Measurements from ENCODE around the gene PPP1R16B.
"Not testable (repeated sequence)": the region's sequence is repeated elsewhere in the genome, so short reads cannot be mapped to it uniquely, and the experiment has no call there.

PPP1R16B gene

GRCh38 chr20:38805958-38806854, 709 bp downstream of the PPP1R16B start:
- peak overlapping the region; percentile 96 for H3K4me3 Mint-ChIP-seq
- peak; percentile 38 for DNase-seq (ENCODE audit: low spot score)
- H3K4me1 Mint-ChIP-seq (ENCODE audit: low read depth) = peaks cover 52% of the 10 kb centered on the region
- H3K27me3 Mint-ChIP-seq (ENCODE audit: low read depth) = no peaks in the 10 kb centered on the region
- H3K36me3 Mint-ChIP-seq (ENCODE audit: low read depth) = peaks cover 36% of the 10 kb centered on the region
- no peaks in the 10 kb centered on the region for H3K9me3 Mint-ChIP-seq
- H3K27ac Mint-ChIP-seq = peak overlapping the region; percentile 96

GRCh38 chr20:38806855-38807655, 1.6 kb downstream of the PPP1R16B start:
- peak overlapping the region; percentile 56 for H3K27ac Mint-ChIP-seq

GRCh38 chr20:38809942-38810341, 4.4 kb downstream of the PPP1R16B start:
- H3K4me3 Mint-ChIP-seq = no peak overlapping the region
- DNase-seq (ENCODE audit: low spot score) = no peak
- no peaks in the 10 kb centered on the region for H3K27me3 Mint-ChIP-seq (ENCODE audit: low read depth)

More at GRCh38 chr20:38806855-38807655, 1.6 kb downstream of the PPP1R16B start:
- Mint-ChIP-seq H3K27me3 (ENCODE audit: low read depth) (no peaks in the 10 kb centered on the region), H3K4me3 (peak overlapping the region; percentile 81), H3K9me3 (no peaks in the 10 kb centered on the region), H3K4me1 (ENCODE audit: low read depth) (peaks cover 56% of the 10 kb centered on the region), H3K36me3 (ENCODE audit: low read depth) (peaks cover 43% of the 10 kb centered on the region)
- peak; percentile 13 for DNase-seq (ENCODE audit: low spot score)

GRCh38 chr20:38810926-38811630, 5.6 kb downstream of the PPP1R16B start:
- Mint-ChIP-seq H3K36me3 (ENCODE audit: low read depth) (peaks cover 58% of the 10 kb centered on the region), H3K9me3 (no peaks in the 10 kb centered on the region), H3K27me3 (ENCODE audit: low read depth) (no peaks in the 10 kb centered on the region), H3K27ac (peak overlapping the region; percentile 60), H3K4me1 (ENCODE audit: low read depth) (peaks cover 58% of the 10 kb centered on the region), H3K4me3 (peak overlapping the region; percentile 4)
- DNase-seq (ENCODE audit: low spot score) = no peak

More at GRCh38 chr20:38809942-38810341, 4.4 kb downstream of the PPP1R16B start:
- H3K4me1 Mint-ChIP-seq (ENCODE audit: low read depth) = peaks cover 53% of the 10 kb centered on the region
- H3K36me3 Mint-ChIP-seq (ENCODE audit: low read depth) = peaks cover 46% of the 10 kb centered on the region
- H3K27ac Mint-ChIP-seq = no peak overlapping the region
- no peaks in the 10 kb centered on the region for H3K9me3 Mint-ChIP-seq

GRCh38 chr20:38811769-38812168, 6.3 kb downstream of the PPP1R16B start:
- H3K4me1 Mint-ChIP-seq (ENCODE audit: low read depth) = peaks cover 61% of the 10 kb centered on the region
- no peaks in the 10 kb centered on the region for H3K9me3 Mint-ChIP-seq
- DNase-seq (ENCODE audit: low spot score) = no peak
- peaks cover 65% of the 10 kb centered on the region for H3K36me3 Mint-ChIP-seq (ENCODE audit: low read depth)
- H3K4me3 Mint-ChIP-seq = no peak overlapping the region
- H3K27ac Mint-ChIP-seq = peak overlapping the region; percentile 32
- no peaks in the 10 kb centered on the region for H3K27me3 Mint-ChIP-seq (ENCODE audit: low read depth)

GRCh38 chr20:38812182-38812581, 6.7 kb downstream of the PPP1R16B start:
- DNase-seq (ENCODE audit: low spot score) = no peak
- no peaks in the 10 kb centered on the region for H3K9me3 Mint-ChIP-seq
- peaks cover 63% of the 10 kb centered on the region for H3K4me1 Mint-ChIP-seq (ENCODE audit: low read depth)
- no peaks in the 10 kb centered on the region for H3K27me3 Mint-ChIP-seq (ENCODE audit: low read depth)
- peaks cover 65% of the 10 kb centered on the region for H3K36me3 Mint-ChIP-seq (ENCODE audit: low read depth)
- H3K4me3 Mint-ChIP-seq = no peak overlapping the region
- H3K27ac Mint-ChIP-seq = peak overlapping the region; percentile 32

- H3K27ac Mint-ChIP-seq = no peak overlapping the region
- no peaks in the 10 kb centered on the region for H3K27me3 Mint-ChIP-seq (ENCODE audit: low read depth)
- peaks cover 62% of the 10 kb centered on the region for H3K36me3 Mint-ChIP-seq (ENCODE audit: low read depth)
- H3K4me3 Mint-ChIP-seq = no peak overlapping the region
- H3K4me1 Mint-ChIP-seq (ENCODE audit: low read depth) = peaks cover 62% of the 10 kb centered on the region
- no peaks in the 10 kb centered on the region for H3K9me3 Mint-ChIP-seq
- no peak for DNase-seq (ENCODE audit: low spot score)
Observed at GRCh38 chr20:38812709-38813573, 7.4 kb downstream of the PPP1R16B start.

- not testable (repeated sequence) for H3K9me3 Mint-ChIP-seq; H3K27me3 Mint-ChIP-seq (ENCODE audit: low read depth); H3K27ac Mint-ChIP-seq; H3K4me3 Mint-ChIP-seq; DNase-seq (ENCODE audit: low spot score)
- H3K4me1 Mint-ChIP-seq (ENCODE audit: low read depth) = peaks cover 65% of the 10 kb centered on the region
- peaks cover 65% of the 10 kb centered on the region for H3K36me3 Mint-ChIP-seq (ENCODE audit: low read depth)
Observed at GRCh38 chr20:38813574-38813962, 8.1 kb downstream of the PPP1R16B start.

GRCh38 chr20:38815446-38815845, 9.9 kb downstream of the PPP1R16B start:
- Mint-ChIP-seq H3K36me3 (ENCODE audit: low read depth) (peaks cover 55% of the 10 kb centered on the region), H3K27me3 (ENCODE audit: low read depth) (no peaks in the 10 kb centered on the region), H3K4me1 (ENCODE audit: low read depth) (peaks cover 57% of the 10 kb centered on the region), H3K9me3 (no peaks in the 10 kb centered on the region), H3K27ac (no peak overlapping the region), H3K4me3 (no peak overlapping the region)
- DNase-seq (ENCODE audit: low spot score) = no peak

- Mint-ChIP-seq H3K27ac (peak overlapping the region; percentile 23), H3K4me1 (ENCODE audit: low read depth) (peaks cover 51% of the 10 kb centered on the region), H3K9me3 (no peaks in the 10 kb centered on the region), H3K36me3 (ENCODE audit: low read depth) (peaks cover 56% of the 10 kb centered on the region), H3K27me3 (ENCODE audit: low read depth) (no peaks in the 10 kb centered on the region), H3K4me3 (no peak overlapping the region)
- DNase-seq (ENCODE audit: low spot score) = no peak
Observed at GRCh38 chr20:38818113-38819065, 12.9 kb downstream of the PPP1R16B start.

- Mint-ChIP-seq H3K36me3 (ENCODE audit: low read depth) (peaks cover 67% of the 10 kb centered on the region), H3K9me3 (no peaks in the 10 kb centered on the region), H3K27me3 (ENCODE audit: low read depth) (no peaks in the 10 kb centered on the region), H3K4me1 (ENCODE audit: low read depth) (peaks cover 59% of the 10 kb centered on the region), H3K4me3 (no peak overlapping the region), H3K27ac (no peak overlapping the region)
- no peak for DNase-seq (ENCODE audit: low spot score)
Observed at GRCh38 chr20:38825571-38825900, 20.0 kb downstream of the PPP1R16B start.

GRCh38 chr20:38825901-38826625, 20.6 kb downstream of the PPP1R16B start:
- peaks cover 70% of the 10 kb centered on the region for H3K36me3 Mint-ChIP-seq (ENCODE audit: low read depth)
- H3K4me1 Mint-ChIP-seq (ENCODE audit: low read depth) = peaks cover 62% of the 10 kb centered on the region
- DNase-seq (ENCODE audit: low spot score) = no peak
- no peaks in the 10 kb centered on the region for H3K9me3 Mint-ChIP-seq
- H3K4me3 Mint-ChIP-seq = no peak overlapping the region
- no peak overlapping the region for H3K27ac Mint-ChIP-seq
- no peaks in the 10 kb centered on the region for H3K27me3 Mint-ChIP-seq (ENCODE audit: low read depth)

Data from T-helper 2 cell treated with Interferon-gamma antibody and Interleukin-4, amounts not matched to agents 5 μg/mL and 100 μg/mL, for 36 hours (primary cell).